ENCODE measurements around the gene RUNX2. TPM values are rescaled to one million over a fixed set of nuclear protein-coding genes. Genes with fewer than 3 reads are reported as not detected.

Gene RUNX2
- total and polyA plus RNA-seq, 2 donors (not counting 1 experiment from before 2014, with no cell fraction given), result 1.3 to 2.4 TPM

- Histone ChIP-seq H3K36me3 (replicated peaks in 1 of 2; ENCODE audit: control extremely low read depth in 1 of 2, control insufficient read depth in 1 of 2, extremely low read depth in 1 of 2, insufficient read depth in 2 of 2, low read length in 1 of 2) (no peaks in the 10 kb centered on the region), H3K27me3 (replicated peaks in 1 of 4; ENCODE audit: control extremely low read depth in 1 of 4, control insufficient read depth in 3 of 4, insufficient read depth in 4 of 4, low read length in 3 of 4) (peaks cover 0 to 3% (median 1%) of the 10 kb centered on the region in 4 experiments), H3K9ac (ENCODE audit: low read length) (no peak overlapping the region), H3K79me2 (ENCODE audit: control insufficient read depth, insufficient read depth, low read length) (no peaks in the 10 kb centered on the region), H4K20me1 (ENCODE audit: control insufficient read depth, insufficient read depth, low read length, poor library complexity, severe bottlenecking) (no peaks in the 10 kb centered on the region), H2AFZ (ENCODE audit: insufficient read depth, low read depth, low read length, poor library complexity, severe bottlenecking) (no peak overlapping the region), H3K4me3 (ENCODE audit: control extremely low read depth in 1 of 5, extremely low read depth in 1 of 5, insufficient read depth in 1 of 5, low read depth in 2 of 5, low read length in 4 of 5) (no peak overlapping the region), H3K27ac (ENCODE audit: low read length in 2 of 2) (no peak overlapping the region), H3K4me1 (ENCODE audit: control insufficient read depth in 2 of 2, insufficient read depth in 2 of 2, low read length in 2 of 2) (peaks cover 6 to 7% of the 10 kb centered on the region in 2 donors), H3K9me3 (ENCODE audit: control extremely low read depth in 1 of 3, control insufficient read depth in 2 of 3, insufficient read depth in 1 of 3, low read length in 2 of 3) (peaks cover 0 to 7% (median 3%) of the 10 kb centered on the region in 3 donors), H3K4me2 (replicated peaks; ENCODE audit: low read depth, low read length, poor library complexity, severe bottlenecking) (no peak overlapping the region)
- ATAC-seq (ENCODE audit: low read depth), result no peak
- Mint-ChIP-seq H3K4me3 (no peak overlapping the region), H3K27me3 (peaks cover 15% of the 10 kb centered on the region), H3K27ac (no peak overlapping the region), H3K9me3 (ENCODE audit: insufficient read depth) (no peaks in the 10 kb centered on the region), H3K4me1 (peaks cover 32% of the 10 kb centered on the region)
- CTCF ChIA-PET, result interaction anchor here (1.0 kb wide), 1 partner anchor 57 kb away, joined by 4 read pairs; no protein-coding TSS in a partner anchor
- intact Hi-C loops (cut with micrococcal nuclease), result no loop called here
- POLR2A ChIA-PET, result no interaction called here
- DNase-seq, result no peak
- no peak for TF ChIP-seq EZH2 (IDR thresholded peaks at IDR 0.05; ENCODE audit: borderline replicate concordance, insufficient read depth, low read depth, low read length, poor library complexity, severe bottlenecking)
- TF ChIP-seq CTCF (IDR thresholded peaks at IDR 0.05), result no peak
These were observed 329.1 kb downstream of the RUNX2 start for GRCh38 chr6:45657226-45657625.

- DNase-seq, result no peak
- Histone ChIP-seq H3K27me3 (replicated peaks in 1 of 4; ENCODE audit: control extremely low read depth in 1 of 4, control insufficient read depth in 3 of 4, insufficient read depth in 4 of 4, low read length in 3 of 4) (peaks cover 0 to 11% (median 6%) of the 10 kb centered on the region in 4 experiments), H3K36me3 (replicated peaks in 1 of 2; ENCODE audit: control extremely low read depth in 1 of 2, control insufficient read depth in 1 of 2, extremely low read depth in 1 of 2, insufficient read depth in 2 of 2, low read length in 1 of 2) (no peaks in the 10 kb centered on the region), H3K4me3 (ENCODE audit: control extremely low read depth in 1 of 5, extremely low read depth in 1 of 5, insufficient read depth in 1 of 5, low read depth in 2 of 5, low read length in 4 of 5) (no peak overlapping the region), H3K9ac (ENCODE audit: low read length) (no peak overlapping the region), H3K9me3 (ENCODE audit: control extremely low read depth in 1 of 3, control insufficient read depth in 2 of 3, insufficient read depth in 1 of 3, low read length in 2 of 3) (peaks cover 0 to 7% (median 3%) of the 10 kb centered on the region in 3 donors), H4K20me1 (ENCODE audit: control insufficient read depth, insufficient read depth, low read length, poor library complexity, severe bottlenecking) (no peaks in the 10 kb centered on the region), H3K79me2 (ENCODE audit: control insufficient read depth, insufficient read depth, low read length) (no peaks in the 10 kb centered on the region), H3K4me2 (replicated peaks; ENCODE audit: low read depth, low read length, poor library complexity, severe bottlenecking) (no peak overlapping the region), H3K27ac (ENCODE audit: low read length in 2 of 2) (no peak overlapping the region), H2AFZ (ENCODE audit: insufficient read depth, low read depth, low read length, poor library complexity, severe bottlenecking) (no peak overlapping the region), H3K4me1 (ENCODE audit: control insufficient read depth in 2 of 2, insufficient read depth in 2 of 2, low read length in 2 of 2) (peaks cover 9 to 14% of the 10 kb centered on the region in 2 donors)
- H3K27ac Mint-ChIP-seq, result no peak overlapping the region
- peaks cover 35% of the 10 kb centered on the region for H3K4me1 Mint-ChIP-seq
- intact Hi-C loops (cut with micrococcal nuclease), result no loop called here
- ATAC-seq (ENCODE audit: low read depth), result no peak
- H3K4me3 Mint-ChIP-seq, result no peak overlapping the region
- TF ChIP-seq EZH2 (IDR thresholded peaks at IDR 0.05; ENCODE audit: borderline replicate concordance, insufficient read depth, low read depth, low read length, poor library complexity, severe bottlenecking) (no peak), CTCF (IDR thresholded peaks at IDR 0.05) (no peak)
- CTCF ChIA-PET, result interaction anchor here (0.7 to 1.0 kb wide), 2 partner anchors 56 kb away, joined by 3 to 4 read pairs; no protein-coding TSS in a partner anchor
- peaks cover 17% of the 10 kb centered on the region for H3K27me3 Mint-ChIP-seq
- POLR2A ChIA-PET, result no interaction called here
- H3K9me3 Mint-ChIP-seq (ENCODE audit: insufficient read depth), result no peaks in the 10 kb centered on the region
- no CpG with 5 or more reads among the region's 1 CpG for WGBS (ENCODE audit: insufficient coverage)
These were observed 330.3 kb downstream of the RUNX2 start for GRCh38 chr6:45658400-45658799.
